Smooth muscle cell (in vitro differentiated cells): ENCODE data around the gene PUM2. TPM values are rescaled to one million over a fixed set of nuclear protein-coding genes. Genes with fewer than 3 reads are reported as not detected.

Experiments
- DNase-seq: peaks from one replicate; lab custom pipeline; 2025; ENCODE audit not compliant: unreplicated experiment; lab: John Stamatoyannopoulos, UW
- H2AFZ ChIP-seq: fragments of 200-600 bp; sonication (generic); 2 replicates; pipeline ENCODE4 v1.6.0; 2016; ENCODE audit warnings: antibody characterized with exemption, low read depth, mild to moderate bottlenecking
- H3F3A ChIP-seq: fragments of 200-600 bp; sonication (generic); 2 replicates; pipeline ENCODE4 v1.6.0; 2017; ENCODE audit warnings: antibody characterized with exemption, low read depth
- H3K27ac ChIP-seq: fragments of 200-600 bp; sonication (generic); 2 replicates; pipeline ENCODE4 v1.5.1; 2016; ENCODE audit warnings: low read depth, mild to moderate bottlenecking
- H3K27me3 ChIP-seq: fragments of 200-600 bp; sonication (generic); 2 replicates; pipeline ENCODE4 v1.6.1; 2016; ENCODE audit warnings: low read depth, mild to moderate bottlenecking
- H3K36me3 ChIP-seq: fragments of 200-600 bp; sonication (generic); 2 replicates; pipeline ENCODE4 v1.5.1; 2016; ENCODE audit warnings: low read depth
- H3K4me1 ChIP-seq: fragments of 200-600 bp; sonication (generic); 2 replicates; pipeline ENCODE4 v1.5.1; 2016; ENCODE audit warnings: low read depth
- H3K4me2 ChIP-seq: fragments of 200-600 bp; sonication (generic); 2 replicates; pipeline ENCODE4 v1.6.0; 2016; ENCODE audit warnings: mild to moderate bottlenecking
- H3K4me3 ChIP-seq: fragments of 200-600 bp; sonication (generic); 2 replicates; pipeline ENCODE4 v1.5.1; 2016; ENCODE audit warnings: mild to moderate bottlenecking
- H3K79me2 ChIP-seq: fragments of 200-600 bp; sonication (generic); 2 replicates; pipeline ENCODE4 v1.6.0; 2016; ENCODE audit warnings: low read depth, mild to moderate bottlenecking
- H3K9ac ChIP-seq: fragments of 200-600 bp; sonication (generic); 2 replicates; pipeline ENCODE4 v1.6.0; 2016; ENCODE audit warnings: low read depth
- H3K9me3 ChIP-seq: fragments of 200-600 bp; sonication (generic); replicated peaks from 2 replicates; pipeline ENCODE4 v1.5.1; 2016; ENCODE audit warnings: low read depth
- H4K20me1 ChIP-seq: fragments of 200-600 bp; sonication (generic); 2 replicates; pipeline ENCODE4 v1.6.0; 2016; ENCODE audit warnings: low read depth
- CTCF ChIP-seq: fragments of 200-600 bp; sonication (generic); IDR thresholded peaks from 2 replicates; pipeline ENCODE4 v1.5.1; 2017; ENCODE audit warnings: borderline replicate concordance, mild to moderate bottlenecking, antibody characterized with exemption; ENCODE audit not compliant: insufficient read depth, poor library complexity, severe bottlenecking
- WGBS: methylation state at CpG from one replicate; pipeline ENCODE4 v1.1.7; 2016; ENCODE audit warnings: low lambda C conversion rate; 5-methylcytosine and 5-hydroxymethylcytosine counted together
- polyA plus RNA-seq: library from polyadenylated mRNA; unstranded; fragments of >200 nt; fragmentation: Nextera tagmentation; extraction: Ambion mirVana; gene quantifications from 2 replicates; pipeline ENCODE4 v1.2.1, GENCODE V29; 2016
- small RNA-seq: library from RNA; depleted of rRNA; stranded (forward); fragments of <200 nt; gene quantifications from one replicate; pipeline ENCODE3, GENCODE V24; 2014
- total RNA-seq: library from RNA; depleted of rRNA; stranded (reverse); fragments of >200 nt; gene quantifications from 2 replicates; pipeline ENCODE4 v1.2.3, GENCODE V29; 2014

The PUM2 gene
- total and polyA plus RNA-seq, 2 experiments from 2014 or later, result 5.2 to 42.0 TPM

GRCh38 chr2:20198796-20199632, 151.6 kb downstream of the PUM2 start:
- Histone ChIP-seq H3K79me2 (no peaks in the 10 kb centered on the region), H3K9ac (no peak overlapping the region), H3K36me3 (no peaks in the 10 kb centered on the region), H2AFZ (no peak overlapping the region), H3K27ac (no peak overlapping the region), H3K4me3 (no peak overlapping the region), H3K4me2 (no peak overlapping the region), H3F3A (no peaks in the 10 kb centered on the region), H3K27me3 (no peaks in the 10 kb centered on the region), H4K20me1 (no peaks in the 10 kb centered on the region), H3K4me1 (peaks cover 5% of the 10 kb centered on the region), H3K9me3 (no peaks in the 10 kb centered on the region)
- WGBS, result 68% methylated on average over 14 of the region's 14 CpGs
- no peak for TF ChIP-seq CTCF
- no peak for DNase-seq

Small RNA genes within 50 kb of the gene (small RNA-seq; reads per million reads assigned to genes)
- gene RNU7-113P, result 0.08 reads per million

Other genes starting within 250 kb of the PUM2 start
- 61.0 and 81.1 TPM in 2 replicates for gene SDC1, start 125.7 kb downstream of the PUM2 start, total RNA-seq
- gene SDC1, start 125.7 kb downstream of the PUM2 start, polyA plus RNA-seq, result 88.1 and 110 TPM in 2 replicates
- 218 and 231 TPM in 2 replicates for gene RHOB, start 96.2 kb upstream of the PUM2 start, total RNA-seq
- 75.9 and 78.1 TPM in 2 replicates for gene RHOB, start 96.2 kb upstream of the PUM2 start, polyA plus RNA-seq